SK-N-SH treated with all-trans-retinoic acid at 6 μM for 48 hours (cell line): Measurements from ENCODE around the gene DNMBP.

Experiments
- ARNTL ChIP-seq: fragments of 450-650 bp; formaldehyde crosslinking; IDR thresholded peaks from 2 replicates; pipeline ENCODE4 v1.5.0; 2020; ENCODE audit warnings: low read depth, mild to moderate bottlenecking, moderate library complexity, borderline replicate concordance
- BACH2 ChIP-seq: fragments of 250-450 bp; sonication (Bioruptor Pico); IDR thresholded peaks from 2 replicates; pipeline ENCODE4 v1.9.0; 2021; ENCODE audit warnings: mild to moderate bottlenecking, borderline replicate concordance
- ESRRG ChIP-seq: fragments of 250-450 bp; sonication (Bioruptor Pico); IDR thresholded peaks from 2 replicates; pipeline ENCODE4 v1.6.1; 2021; ENCODE audit warnings: mild to moderate bottlenecking
- GLIS3 ChIP-seq: fragments of 250-450 bp; sonication (Bioruptor Pico); IDR thresholded peaks from 2 replicates; pipeline ENCODE4 v1.5.0; 2020; ENCODE audit warnings: mild to moderate bottlenecking, moderate library complexity
- RARB ChIP-seq: fragments of 250-450 bp; sonication (Bioruptor Pico); IDR thresholded peaks from 2 replicates; pipeline ENCODE4 v1.8.0; 2021; ENCODE audit warnings: mild to moderate bottlenecking, moderate library complexity
- TCF4 ChIP-seq: fragments of 250-450 bp; sonication (Bioruptor Pico); IDR thresholded peaks from 2 replicates; pipeline ENCODE4 v1.8.0; 2021; ENCODE audit warnings: mild to moderate bottlenecking, moderate library complexity, borderline replicate concordance
- ZFP30 ChIP-seq: fragments of 450-650 bp; formaldehyde crosslinking; IDR thresholded peaks from 2 replicates; pipeline ENCODE4 v1.5.0; 2022; ENCODE audit warnings: mild to moderate bottlenecking, moderate library complexity
- ZNF70 ChIP-seq: fragments of 450-650 bp; formaldehyde crosslinking; IDR thresholded peaks from 2 replicates; pipeline ENCODE4 v1.5.0; 2020; ENCODE audit warnings: mild to moderate bottlenecking, moderate library complexity
- ZNF8 ChIP-seq: fragments of 450-650 bp; formaldehyde crosslinking; IDR thresholded peaks from 2 replicates; pipeline ENCODE4 v1.5.0; 2020; ENCODE audit warnings: mild to moderate bottlenecking, moderate library complexity
- TF ChIP-seq, protein P1 (sequence below): fragments of 250-450 bp; sonication (Bioruptor Pico); IDR thresholded peaks from 2 replicates; pipeline ENCODE4 v1.8.0; 2020; ENCODE audit warnings: mild to moderate bottlenecking, moderate library complexity, borderline replicate concordance
- TF ChIP-seq, protein P2 (sequence below): fragments of 250-450 bp; sonication (Bioruptor Pico); IDR thresholded peaks from 2 replicates; pipeline ENCODE4 v1.5.1; 2020; ENCODE audit warnings: low read depth, mild to moderate bottlenecking, moderate library complexity

DNA sequence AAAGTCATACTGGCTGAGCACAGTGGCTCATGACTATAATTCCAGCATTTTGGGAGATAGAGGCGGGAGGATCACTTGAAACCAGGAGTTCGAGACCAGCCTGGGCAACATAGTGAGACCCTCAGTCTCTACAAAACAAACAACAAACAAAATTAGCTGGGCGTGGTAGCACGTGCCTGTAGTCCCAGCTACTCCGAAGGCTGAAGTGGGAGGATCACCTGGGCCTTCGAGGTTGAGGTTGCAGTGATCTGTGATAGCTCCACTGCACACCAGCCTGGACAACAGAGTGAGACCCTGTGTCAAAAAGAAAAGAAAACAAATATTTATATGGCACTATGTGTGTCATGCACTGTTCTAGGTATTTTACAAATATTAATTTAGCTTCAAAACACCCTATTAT is 94.3 kb downstream of the DNMBP start:
- TF ChIP-seq BACH2 (CRISPR knock-in tag) (no peak), ZFP30 (CRISPR knock-in tag) (no peak), ZNF70 (CRISPR knock-in tag) (no peak), RARB (CRISPR knock-in tag) (no peak), GLIS3 (CRISPR knock-in tag) (no peak), ESRRG (no peak), ZNF8 (no peak), ARNTL (CRISPR knock-in tag) (no peak), TCF4 (CRISPR knock-in tag) (no peak)
- TF ChIP-seq, protein P1, sequence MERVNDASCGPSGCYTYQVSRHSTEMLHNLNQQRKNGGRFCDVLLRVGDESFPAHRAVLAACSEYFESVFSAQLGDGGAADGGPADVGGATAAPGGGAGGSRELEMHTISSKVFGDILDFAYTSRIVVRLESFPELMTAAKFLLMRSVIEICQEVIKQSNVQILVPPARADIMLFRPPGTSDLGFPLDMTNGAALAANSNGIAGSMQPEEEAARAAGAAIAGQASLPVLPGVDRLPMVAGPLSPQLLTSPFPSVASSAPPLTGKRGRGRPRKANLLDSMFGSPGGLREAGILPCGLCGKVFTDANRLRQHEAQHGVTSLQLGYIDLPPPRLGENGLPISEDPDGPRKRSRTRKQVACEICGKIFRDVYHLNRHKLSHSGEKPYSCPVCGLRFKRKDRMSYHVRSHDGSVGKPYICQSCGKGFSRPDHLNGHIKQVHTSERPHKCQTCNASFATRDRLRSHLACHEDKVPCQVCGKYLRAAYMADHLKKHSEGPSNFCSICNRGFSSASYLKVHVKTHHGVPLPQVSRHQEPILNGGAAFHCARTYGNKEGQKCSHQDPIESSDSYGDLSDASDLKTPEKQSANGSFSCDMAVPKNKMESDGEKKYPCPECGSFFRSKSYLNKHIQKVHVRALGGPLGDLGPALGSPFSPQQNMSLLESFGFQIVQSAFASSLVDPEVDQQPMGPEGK (CRISPR knock-in tag), result no peak
- TF ChIP-seq, protein P2, sequence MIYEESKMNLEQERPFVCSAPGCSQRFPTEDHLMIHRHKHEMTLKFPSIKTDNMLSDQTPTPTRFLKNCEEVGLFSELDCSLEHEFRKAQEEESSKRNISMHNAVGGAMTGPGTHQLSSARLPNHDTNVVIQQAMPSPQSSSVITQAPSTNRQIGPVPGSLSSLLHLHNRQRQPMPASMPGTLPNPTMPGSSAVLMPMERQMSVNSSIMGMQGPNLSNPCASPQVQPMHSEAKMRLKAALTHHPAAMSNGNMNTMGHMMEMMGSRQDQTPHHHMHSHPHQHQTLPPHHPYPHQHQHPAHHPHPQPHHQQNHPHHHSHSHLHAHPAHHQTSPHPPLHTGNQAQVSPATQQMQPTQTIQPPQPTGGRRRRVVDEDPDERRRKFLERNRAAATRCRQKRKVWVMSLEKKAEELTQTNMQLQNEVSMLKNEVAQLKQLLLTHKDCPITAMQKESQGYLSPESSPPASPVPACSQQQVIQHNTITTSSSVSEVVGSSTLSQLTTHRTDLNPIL (CRISPR knock-in tag), result no peak
